Lower lobe of right lung (tissue), 2 donors: ENCODE measurements around the gene ZNF396. TPM values are rescaled to one million over a fixed set of nuclear protein-coding genes. Genes with fewer than 3 reads are reported as not detected.

Experiments used
- ATAC-seq, 2 donors: fragments of 200-7000 bp; cut with Tn5 transposase; one replicate each; pipeline ENCODE4 v1.9.1; 2020 to 2022; ENCODE audit warnings: mild to moderate bottlenecking in 2 of 2, moderate library complexity in 2 of 2
- DNase-seq: peaks from one replicate; pipeline ENCODE4 v3.0.0-alpha.2; 2020
- H3K27ac ChIP-seq: fragments of 200-600 bp; one replicate; pipeline ENCODE4 v1.8.0; 2022
- H3K27me3 ChIP-seq: fragments of 200-600 bp; one replicate; pipeline ENCODE4 v1.8.0; 2022; ENCODE audit warnings: low read depth
- H3K36me3 ChIP-seq: fragments of 200-600 bp; one replicate; pipeline ENCODE4 v1.8.0; 2022; ENCODE audit warnings: mild to moderate bottlenecking
- H3K4me1 ChIP-seq: fragments of 200-600 bp; one replicate; pipeline ENCODE4 v1.8.0; 2022
- H3K4me3 ChIP-seq: fragments of 200-600 bp; one replicate; pipeline ENCODE4 v1.8.0; 2022; ENCODE audit warnings: mild to moderate bottlenecking
- H3K9me3 ChIP-seq: fragments of 200-600 bp; one replicate; pipeline ENCODE4 v1.8.0; 2022
- CTCF ChIP-seq: fragments of 200-600 bp; IDR thresholded peaks from one replicate; pipeline ENCODE4 v1.8.0; 2022; ENCODE audit warnings: antibody characterized with exemption, mild to moderate bottlenecking
- intact Hi-C: fragments of 100-400 bp; cut with DNase I; formaldehyde crosslinking; loops from one replicate; pipeline ENCODE4 v1.11.0; 2022
- total RNA-seq: library from RNA; stranded (reverse); fragmentation: NEBNext Ultra II Directional; extraction: Animal tissue kit (Norgen Biotek cat#: 25700); gene quantifications from one replicate; pipeline ENCODE4 v1.2.1, GENCODE V29; 2021
- donor health status: DM: no; HTN: yes; CAD: no; lungs with severe emphysema.

ZNF396 gene
- total RNA-seq, 1 donor from 2014 or later: 4.4 TPM

GRCh38 chr18:35348001-35348400 lies 29.1 kb downstream of the ZNF396 start:
- intact Hi-C loops: loop anchor here (10.0 kb wide), 1 partner anchor 103 kb away; the partner anchor contains the start of gene ZNF397
- H3K9me3 ChIP-seq: peaks cover 11% of the 10 kb centered on the region
- H3K27me3 ChIP-seq: no peaks in the 10 kb centered on the region
- H3K27ac ChIP-seq: no peak overlapping the region
- DNase-seq (no peak), ATAC-seq (no peak)
- H3K4me3 ChIP-seq: no peak overlapping the region
- H3K36me3 ChIP-seq: no peaks in the 10 kb centered on the region
- no peak for TF ChIP-seq CTCF
- peaks cover 25% of the 10 kb centered on the region for H3K4me1 ChIP-seq

- DNase-seq (no peak), ATAC-seq (no peak)
- H3K27ac ChIP-seq: peak overlapping the region; percentile 100
- no peaks in the 10 kb centered on the region for H3K9me3 ChIP-seq
- H3K4me3 ChIP-seq: no peak overlapping the region
- intact Hi-C loops: loop anchor here (10.0 kb wide), 1 partner anchor 101 kb away; the partner anchor contains the start of gene ZNF397
- no peaks in the 10 kb centered on the region for H3K27me3 ChIP-seq
- no peak for TF ChIP-seq CTCF
- H3K36me3 ChIP-seq: peaks cover 11% of the 10 kb centered on the region
- H3K4me1 ChIP-seq: peaks cover 43% of the 10 kb centered on the region
These were observed 31.2 kb downstream of the ZNF396 start for GRCh38 chr18:35345950-35346349.

- intact Hi-C loops: loop anchor here (10.0 kb wide), 1 partner anchor 101 kb away; the partner anchor contains the start of gene ZNF397
- Histone ChIP-seq H3K9me3 (no peaks in the 10 kb centered on the region), H3K4me1 (peaks cover 47% of the 10 kb centered on the region), H3K27ac (peak overlapping the region; percentile 100), H3K4me3 (no peak overlapping the region), H3K36me3 (peaks cover 13% of the 10 kb centered on the region), H3K27me3 (no peaks in the 10 kb centered on the region)
- no peak for ATAC-seq
- no peak for TF ChIP-seq CTCF
- no peak for DNase-seq
These were observed 31.6 kb downstream of the ZNF396 start for GRCh38 chr18:35345460-35345921.

GRCh38 chr18:35344736-35345459 lies 32.2 kb downstream of the ZNF396 start:
- no peaks in the 10 kb centered on the region for H3K9me3 ChIP-seq
- ATAC-seq: no peak
- H3K4me3 ChIP-seq: peak overlapping the region; percentile 93
- no peak for TF ChIP-seq CTCF
- intact Hi-C loops: loop anchor here (10.0 kb wide), 1 partner anchor 100 kb away; the partner anchor contains the start of gene ZNF397
- no peaks in the 10 kb centered on the region for H3K27me3 ChIP-seq
- peak overlapping the region; percentile 100 for H3K27ac ChIP-seq
- no peak for DNase-seq
- H3K4me1 ChIP-seq: peaks cover 52% of the 10 kb centered on the region
- peaks cover 19% of the 10 kb centered on the region for H3K36me3 ChIP-seq

- Histone ChIP-seq H3K9me3 (no peaks in the 10 kb centered on the region), H3K4me3 (peak within 1 kb of the TSS; percentile 93), H3K27ac (peak within 1 kb of the TSS; percentile 100), H3K27me3 (no peaks in the 10 kb centered on the region), H3K4me1 (peaks cover 57% of the 10 kb centered on the region), H3K36me3 (peaks cover 27% of the 10 kb centered on the region)
- intact Hi-C loops: loop anchor here (10.0 kb wide), 1 partner anchor 99 kb away; the partner anchor contains the start of gene ZNF397
- DNase-seq (peak; percentile 98), ATAC-seq (peak; percentile 99)
- TF ChIP-seq CTCF: no peak
These were observed 33.0 kb downstream of the ZNF396 start, which contains the start of gene ZNF24 for GRCh38 chr18:35343936-35344735. TSS of gene ZNF24 (minus strand) at chr18:35344420. CDS start at chr18:35340650, 3,770 bp downstream.
